ENCODE measurements around the gene TRMT5. TPM values are rescaled to one million over a fixed set of nuclear protein-coding genes. Genes with fewer than 3 reads are reported as not detected.

Gene TRMT5
- total RNA-seq, 3 donors from 2014 or later: 7.8 to 13.6 (median 10.8) TPM

DNA sequence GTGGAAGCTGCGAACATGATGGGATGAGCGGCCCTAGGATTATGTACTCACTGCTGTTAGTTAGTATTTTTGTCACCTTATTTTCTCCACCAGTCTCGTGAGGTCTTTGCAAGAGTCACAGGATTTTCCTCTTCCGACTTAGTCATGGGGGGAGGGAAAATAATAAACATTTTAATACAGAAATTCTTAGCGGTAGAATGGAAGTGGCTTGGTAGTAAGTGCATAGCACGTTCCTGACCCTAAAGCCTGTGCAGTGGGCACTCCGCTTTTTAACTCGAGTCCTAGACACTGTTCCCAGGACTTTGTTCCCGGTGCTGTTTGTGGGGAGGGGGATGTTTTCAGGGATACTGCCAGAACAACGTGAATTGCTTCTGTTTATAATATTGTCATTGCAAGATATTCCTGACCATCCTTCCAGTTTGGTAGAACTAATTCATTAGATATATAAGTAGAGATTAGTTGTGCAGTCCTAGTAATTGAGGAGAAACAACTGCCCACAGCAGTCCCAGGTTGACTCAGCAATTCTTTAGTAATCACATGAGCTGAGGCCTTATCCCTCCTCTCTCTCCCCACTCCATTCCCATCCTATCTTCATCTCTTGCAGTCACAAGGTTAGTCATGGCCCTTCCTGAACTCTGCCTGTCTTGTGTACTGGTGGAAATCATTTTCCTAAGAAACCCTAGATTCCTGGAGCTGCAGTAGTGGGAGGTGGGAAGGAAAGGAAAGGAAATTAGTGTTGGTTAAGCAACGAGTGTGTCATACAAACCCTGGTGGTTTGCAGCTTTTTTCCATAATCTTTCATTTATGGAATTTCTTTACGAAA lies 965 bp upstream of the TRMT5 start:
- Histone ChIP-seq H3K4me3 (peak overlapping the region; percentile 68), H3K36me3 (ENCODE audit: low read depth) (no peaks in the 10 kb centered on the region), H3K9me3 (no peaks in the 10 kb centered on the region), H3K4me1 (ENCODE audit: low read depth) (peaks cover 15% of the 10 kb centered on the region)
- intact Hi-C loops (cut with DNase I, micrococcal nuclease): no loop called here
- ATAC-seq: no peak
- TF ChIP-seq, protein P1, sequence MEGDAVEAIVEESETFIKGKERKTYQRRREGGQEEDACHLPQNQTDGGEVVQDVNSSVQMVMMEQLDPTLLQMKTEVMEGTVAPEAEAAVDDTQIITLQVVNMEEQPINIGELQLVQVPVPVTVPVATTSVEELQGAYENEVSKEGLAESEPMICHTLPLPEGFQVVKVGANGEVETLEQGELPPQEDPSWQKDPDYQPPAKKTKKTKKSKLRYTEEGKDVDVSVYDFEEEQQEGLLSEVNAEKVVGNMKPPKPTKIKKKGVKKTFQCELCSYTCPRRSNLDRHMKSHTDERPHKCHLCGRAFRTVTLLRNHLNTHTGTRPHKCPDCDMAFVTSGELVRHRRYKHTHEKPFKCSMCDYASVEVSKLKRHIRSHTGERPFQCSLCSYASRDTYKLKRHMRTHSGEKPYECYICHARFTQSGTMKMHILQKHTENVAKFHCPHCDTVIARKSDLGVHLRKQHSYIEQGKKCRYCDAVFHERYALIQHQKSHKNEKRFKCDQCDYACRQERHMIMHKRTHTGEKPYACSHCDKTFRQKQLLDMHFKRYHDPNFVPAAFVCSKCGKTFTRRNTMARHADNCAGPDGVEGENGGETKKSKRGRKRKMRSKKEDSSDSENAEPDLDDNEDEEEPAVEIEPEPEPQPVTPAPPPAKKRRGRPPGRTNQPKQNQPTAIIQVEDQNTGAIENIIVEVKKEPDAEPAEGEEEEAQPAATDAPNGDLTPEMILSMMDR (IDR thresholded peaks at IDR 0.05): no peak
- peak in 1 of 3 donors; percentile 10 for DNase-seq

DNA sequence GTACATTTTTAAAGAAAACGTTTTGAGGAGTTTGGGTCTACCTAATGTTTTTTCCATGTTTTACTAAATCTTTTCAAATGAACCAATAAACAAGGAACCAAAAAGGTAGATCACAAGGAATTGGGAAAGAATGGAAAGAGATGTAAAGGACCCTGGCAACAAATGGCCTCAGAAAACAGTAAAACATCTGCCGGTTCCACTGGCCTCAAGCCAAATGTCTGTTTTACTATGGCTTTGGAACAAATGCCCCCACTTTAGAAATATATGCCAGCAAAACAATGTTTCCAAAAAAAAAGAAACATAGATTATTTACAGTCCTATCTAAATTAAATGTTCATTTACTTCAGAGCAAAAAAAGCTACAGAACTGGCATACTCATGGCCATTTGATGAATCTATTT lies 3.0 kb downstream of the TRMT5 start:
- Histone ChIP-seq H3K9me3 (no peaks in the 10 kb centered on the region), H3K4me3 (no peak overlapping the region), H3K36me3 (ENCODE audit: low read depth) (no peaks in the 10 kb centered on the region), H3K4me1 (ENCODE audit: low read depth) (peaks cover 15% of the 10 kb centered on the region)
- TF ChIP-seq, protein P1 (IDR thresholded peaks at IDR 0.05): no peak
- no peak for ATAC-seq
- intact Hi-C loops (cut with DNase I, micrococcal nuclease): loop anchor here in 1 of 2 donors (5.0 kb wide), 1 partner anchor 231 kb away; no protein-coding TSS in a partner anchor
- no peak for DNase-seq

DNA sequence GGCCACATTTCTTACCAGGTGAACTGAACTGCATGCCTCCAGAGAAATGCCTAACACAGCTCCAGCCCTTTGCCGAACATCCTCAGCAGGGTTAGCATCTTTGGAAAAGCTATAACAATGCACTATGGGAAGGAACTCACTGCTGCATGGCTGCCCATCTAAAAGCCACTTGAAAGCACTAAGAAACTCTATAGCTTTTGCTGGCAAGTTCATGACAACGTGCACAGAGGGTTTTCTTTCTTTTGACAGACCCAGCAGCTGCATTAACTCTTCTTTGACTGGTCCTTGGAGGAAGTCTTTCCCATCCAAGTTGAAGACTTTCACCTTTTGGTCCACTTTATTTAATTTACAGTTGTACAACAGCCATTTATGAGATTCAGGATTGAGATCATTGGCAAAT lies 5.3 kb downstream of the TRMT5 start:
- Histone ChIP-seq H3K4me3 (no peak overlapping the region), H3K36me3 (ENCODE audit: low read depth) (no peaks in the 10 kb centered on the region), H3K4me1 (ENCODE audit: low read depth) (peaks cover 7% of the 10 kb centered on the region), H3K9me3 (no peaks in the 10 kb centered on the region)
- intact Hi-C loops (cut with DNase I, micrococcal nuclease): loop anchor here in 1 of 2 donors (5.0 kb wide), 1 partner anchor 228 kb away; no protein-coding TSS in a partner anchor
- TF ChIP-seq, protein P1 (IDR thresholded peaks at IDR 0.05): no peak
- ATAC-seq (no peak), DNase-seq (no peak)

DNA sequence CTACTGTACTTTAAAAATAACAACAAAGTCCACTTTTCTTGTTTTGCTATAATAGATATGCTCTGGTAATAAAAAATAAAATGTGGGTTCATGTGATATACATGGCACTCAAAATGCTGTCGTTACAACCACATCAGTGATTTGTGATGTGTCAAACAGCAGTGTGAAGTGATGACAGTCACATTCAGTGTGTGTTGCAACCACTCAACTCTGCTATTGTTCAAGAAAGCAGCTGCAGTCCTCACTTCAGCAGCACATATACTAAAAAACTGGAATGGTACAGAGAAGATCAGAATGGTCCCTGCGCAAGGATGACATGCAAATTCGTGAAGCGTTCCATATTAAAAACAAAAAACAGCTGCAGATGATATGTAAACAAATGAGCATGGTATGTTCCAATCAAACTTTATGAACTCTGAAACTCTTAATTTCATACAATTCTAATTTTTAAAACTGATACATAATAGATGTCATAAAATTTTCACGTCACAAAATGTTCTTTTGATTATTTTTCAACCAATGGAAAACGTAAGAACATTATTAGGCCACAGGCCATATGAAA lies 6.7 kb downstream of the TRMT5 start:
- TF ChIP-seq, protein P1 (IDR thresholded peaks at IDR 0.05): no peak
- intact Hi-C loops (cut with DNase I, micrococcal nuclease): no loop called here

DNA sequence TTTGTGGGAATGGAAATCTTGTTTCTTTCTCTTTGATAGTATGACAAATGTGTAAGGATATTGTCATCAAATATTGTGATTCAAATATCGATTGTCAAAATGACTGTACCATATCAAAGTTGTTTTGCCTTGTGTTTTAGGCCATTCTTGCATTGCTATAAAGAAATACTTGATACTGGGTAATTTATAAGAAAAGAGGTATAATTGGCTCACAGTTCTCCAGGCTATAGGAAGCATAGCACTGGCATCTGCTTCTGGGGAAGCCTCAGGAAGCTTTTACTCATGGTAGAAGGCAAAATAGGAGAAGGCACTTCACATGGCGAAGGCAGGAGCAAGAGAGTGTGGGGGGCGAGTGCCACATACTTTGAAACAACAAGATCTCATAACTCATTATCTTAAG lies 7.8 kb downstream of the TRMT5 start:
- no peak for DNase-seq
- TF ChIP-seq, protein P1 (IDR thresholded peaks at IDR 0.05): no peak
- H3K9me3 ChIP-seq: no peaks in the 10 kb centered on the region
- H3K4me1 ChIP-seq (ENCODE audit: low read depth): no peaks in the 10 kb centered on the region
- H3K4me3 ChIP-seq: no peak overlapping the region
- no peak for ATAC-seq
- intact Hi-C loops (cut with DNase I, micrococcal nuclease): no loop called here
- no peaks in the 10 kb centered on the region for H3K36me3 ChIP-seq (ENCODE audit: low read depth)

More for the DNA sequence above, 6.7 kb downstream of the TRMT5 start:
- no peak for DNase-seq
- Histone ChIP-seq H3K36me3 (ENCODE audit: low read depth) (no peaks in the 10 kb centered on the region), H3K9me3 (no peaks in the 10 kb centered on the region), H3K4me3 (no peak overlapping the region), H3K4me1 (ENCODE audit: low read depth) (no peaks in the 10 kb centered on the region)
- no peak for ATAC-seq

Measured in mucosa of descending colon (tissue), 3 donors.